A673 (cell line): ENCODE measurements around the gene STK10. TPM values are rescaled to one million over a fixed set of nuclear protein-coding genes. Genes with fewer than 3 reads are reported as not detected.
"Not testable (repeated sequence)": the region's sequence is repeated elsewhere in the genome, so short reads cannot be mapped to it uniquely, and the experiment has no call there.

Experiments used
- BruUV-seq: library from RNA; stranded (reverse); fragments of 400-500 nt; replicated peaks from 2 replicates; lab custom pipeline; 2021; lab: Mats Ljungman, UMichigan
- CTCF ChIA-PET: fragments of 300-600 bp; sonication (Branson Sonifier 250); formaldehyde crosslinking; loops from one replicate; lab custom pipeline; 2022; ENCODE audit warnings: antibody characterized with exemption; lab: Charles Lee
- POLR2A ChIA-PET: fragments of 300-600 bp; sonication (Branson Sonifier 250); formaldehyde crosslinking; loops from one replicate; lab custom pipeline; 2022; ENCODE audit warnings: antibody characterized with exemption; ENCODE audit not compliant: low non-redundant PET; lab: Charles Lee
- DNase-seq: peaks from one replicate; pipeline ENCODE4 v3.0.0-alpha.2; 2015; ENCODE audit warnings: low spot score
- H3K27ac ChIP-seq: fragments of 200-600 bp; sonication (generic); 2 replicates; pipeline ENCODE4 v1.5.1; 2016; ENCODE audit warnings: mixed run types, low read depth, mild to moderate bottlenecking, mixed read lengths, antibody characterized with exemption, low read length; ENCODE audit not compliant: poor library complexity, severe bottlenecking
- H3K27me3 ChIP-seq: fragments of 200-600 bp; sonication (generic); replicated peaks from 2 replicates; pipeline ENCODE4 v1.6.1; 2017; ENCODE audit warnings: mixed run types, low read depth, mild to moderate bottlenecking, mixed read lengths, antibody characterized with exemption, low read length; ENCODE audit not compliant: insufficient read depth, poor library complexity
- H3K36me3 ChIP-seq: fragments of 200-600 bp; sonication (generic); 2 replicates; pipeline ENCODE4 v1.6.1; 2016; ENCODE audit warnings: mixed run types, mild to moderate bottlenecking, mixed read lengths, antibody characterized with exemption, low read length; ENCODE audit not compliant: insufficient read depth, poor library complexity, severe bottlenecking
- H3K4me1 ChIP-seq: fragments of 200-600 bp; sonication (generic); 2 replicates; pipeline ENCODE4 v1.6.1; 2017; ENCODE audit warnings: mixed run types, mild to moderate bottlenecking, mixed read lengths, antibody characterized with exemption, low read length; ENCODE audit not compliant: insufficient read depth, poor library complexity, severe bottlenecking
- H3K4me3 ChIP-seq: fragments of 200-600 bp; sonication (generic); 2 replicates; pipeline ENCODE4 v1.5.1; 2016; ENCODE audit warnings: low read depth, mixed run types, mild to moderate bottlenecking, mixed read lengths, low read length; ENCODE audit not compliant: poor library complexity, severe bottlenecking
- H3K9me3 ChIP-seq: fragments of 200-600 bp; sonication (generic); 2 replicates; pipeline ENCODE4 v1.6.1; 2016; ENCODE audit warnings: mixed run types, low read depth, mild to moderate bottlenecking, mixed read lengths, antibody characterized with exemption, low read length; ENCODE audit not compliant: poor library complexity, severe bottlenecking
- EZH2 ChIP-seq: fragments of 200-600 bp; sonication (generic); IDR thresholded peaks from 2 replicates; pipeline ENCODE4 v1.6.1; 2017; ENCODE audit warnings: borderline replicate concordance, low read depth, mild to moderate bottlenecking, mixed read lengths, antibody characterized with exemption, low read length; ENCODE audit not compliant: poor library complexity, severe bottlenecking
- intact Hi-C: fragments of 100-400 bp; cut with micrococcal nuclease; formaldehyde crosslinking; loops from one replicate; pipeline ENCODE4 v1.10.0; 2022; ENCODE audit not compliant: unreplicated experiment
- total RNA-seq: library from RNA; stranded (reverse); gene quantifications from 2 replicates; pipeline ENCODE4 v1.2.3, GENCODE V29; 2021
- TF ChIP-seq, protein P1 (sequence below): fragments of 300-800, 200-600 bp; sonication (generic); conservative IDR thresholded peaks from 2 replicates; pipeline ENCODE4 v1.5.1; 2017; ENCODE audit warnings: low read depth, mild to moderate bottlenecking, antibody characterized with exemption, low read length, moderate library complexity, mixed read lengths

The STK10 gene
- total RNA-seq, 1 experiment from 2014 or later = 3.8 TPM

DNA sequence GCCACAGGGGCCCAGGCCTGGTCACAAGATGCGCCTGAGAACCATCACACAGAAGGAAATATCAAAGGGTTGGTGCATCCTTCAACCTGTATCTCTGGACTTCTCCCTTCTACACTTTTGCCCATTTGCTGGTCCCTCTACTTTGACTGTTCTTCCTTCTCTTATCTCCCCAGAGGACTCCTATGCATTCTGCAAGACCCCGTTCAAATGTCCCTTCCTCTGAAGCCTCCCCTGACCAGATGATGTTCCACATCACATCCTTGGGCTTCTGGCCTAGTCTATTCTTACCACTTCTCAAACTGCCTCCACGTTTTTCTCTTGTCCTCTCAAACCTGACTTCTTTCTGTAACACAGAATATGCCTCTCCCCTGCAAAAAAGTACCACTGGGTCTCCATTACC, 34.3 kb downstream of the STK10 start:
- CTCF ChIA-PET = no interaction called here
- Histone ChIP-seq H3K4me1 (no peaks in the 10 kb centered on the region), H3K27ac (no peak overlapping the region), H3K4me3 (no peak overlapping the region), H3K9me3 (no peaks in the 10 kb centered on the region), H3K27me3 (no peaks in the 10 kb centered on the region), H3K36me3 (no peaks in the 10 kb centered on the region)
- TF ChIP-seq, protein P1, sequence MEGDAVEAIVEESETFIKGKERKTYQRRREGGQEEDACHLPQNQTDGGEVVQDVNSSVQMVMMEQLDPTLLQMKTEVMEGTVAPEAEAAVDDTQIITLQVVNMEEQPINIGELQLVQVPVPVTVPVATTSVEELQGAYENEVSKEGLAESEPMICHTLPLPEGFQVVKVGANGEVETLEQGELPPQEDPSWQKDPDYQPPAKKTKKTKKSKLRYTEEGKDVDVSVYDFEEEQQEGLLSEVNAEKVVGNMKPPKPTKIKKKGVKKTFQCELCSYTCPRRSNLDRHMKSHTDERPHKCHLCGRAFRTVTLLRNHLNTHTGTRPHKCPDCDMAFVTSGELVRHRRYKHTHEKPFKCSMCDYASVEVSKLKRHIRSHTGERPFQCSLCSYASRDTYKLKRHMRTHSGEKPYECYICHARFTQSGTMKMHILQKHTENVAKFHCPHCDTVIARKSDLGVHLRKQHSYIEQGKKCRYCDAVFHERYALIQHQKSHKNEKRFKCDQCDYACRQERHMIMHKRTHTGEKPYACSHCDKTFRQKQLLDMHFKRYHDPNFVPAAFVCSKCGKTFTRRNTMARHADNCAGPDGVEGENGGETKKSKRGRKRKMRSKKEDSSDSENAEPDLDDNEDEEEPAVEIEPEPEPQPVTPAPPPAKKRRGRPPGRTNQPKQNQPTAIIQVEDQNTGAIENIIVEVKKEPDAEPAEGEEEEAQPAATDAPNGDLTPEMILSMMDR = no peak
- no peak for TF ChIP-seq EZH2
- intact Hi-C loops = no loop called here
- no TSS peak for BruUV-seq
- DNase-seq = no peak
- POLR2A ChIA-PET = no interaction called here

DNA sequence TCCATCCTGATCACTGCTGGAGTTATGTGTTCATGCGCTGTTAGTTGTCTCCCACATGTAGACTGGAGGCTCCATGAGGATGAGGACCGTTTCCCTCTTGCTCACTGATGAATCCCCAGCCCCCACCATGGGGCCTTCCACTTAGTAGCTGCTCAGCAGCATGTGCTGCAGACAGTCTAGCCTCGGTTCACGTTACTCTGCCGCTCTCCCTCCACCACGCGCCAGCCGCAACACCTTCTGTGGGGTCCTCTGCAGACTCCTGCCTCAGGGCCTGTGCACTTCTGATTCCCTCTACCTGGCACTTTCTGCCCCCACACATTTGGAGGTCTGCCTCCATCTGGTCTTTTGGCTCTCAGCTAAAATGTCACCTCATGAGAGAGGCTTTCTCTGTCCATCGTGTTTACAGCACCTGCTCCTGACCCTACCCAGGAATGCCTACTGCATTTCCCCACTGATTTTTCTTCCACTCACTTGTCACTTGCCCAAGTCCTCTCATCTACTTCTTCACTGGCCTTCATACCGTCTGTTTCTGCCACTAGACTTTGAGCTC, 36.3 kb downstream of the STK10 start:
- Histone ChIP-seq H3K27me3 (no peaks in the 10 kb centered on the region), H3K4me3 (no peak overlapping the region), H3K9me3 (no peaks in the 10 kb centered on the region), H3K36me3 (no peaks in the 10 kb centered on the region), H3K27ac (no peak overlapping the region), H3K4me1 (no peaks in the 10 kb centered on the region)
- DNase-seq = no peak
- ChIA-PET POLR2A (no interaction called here), CTCF (no interaction called here)
- no TSS peak for BruUV-seq
- intact Hi-C loops = no loop called here
- TF ChIP-seq EZH2 = no peak
- TF ChIP-seq, protein P1 = no peak

DNA sequence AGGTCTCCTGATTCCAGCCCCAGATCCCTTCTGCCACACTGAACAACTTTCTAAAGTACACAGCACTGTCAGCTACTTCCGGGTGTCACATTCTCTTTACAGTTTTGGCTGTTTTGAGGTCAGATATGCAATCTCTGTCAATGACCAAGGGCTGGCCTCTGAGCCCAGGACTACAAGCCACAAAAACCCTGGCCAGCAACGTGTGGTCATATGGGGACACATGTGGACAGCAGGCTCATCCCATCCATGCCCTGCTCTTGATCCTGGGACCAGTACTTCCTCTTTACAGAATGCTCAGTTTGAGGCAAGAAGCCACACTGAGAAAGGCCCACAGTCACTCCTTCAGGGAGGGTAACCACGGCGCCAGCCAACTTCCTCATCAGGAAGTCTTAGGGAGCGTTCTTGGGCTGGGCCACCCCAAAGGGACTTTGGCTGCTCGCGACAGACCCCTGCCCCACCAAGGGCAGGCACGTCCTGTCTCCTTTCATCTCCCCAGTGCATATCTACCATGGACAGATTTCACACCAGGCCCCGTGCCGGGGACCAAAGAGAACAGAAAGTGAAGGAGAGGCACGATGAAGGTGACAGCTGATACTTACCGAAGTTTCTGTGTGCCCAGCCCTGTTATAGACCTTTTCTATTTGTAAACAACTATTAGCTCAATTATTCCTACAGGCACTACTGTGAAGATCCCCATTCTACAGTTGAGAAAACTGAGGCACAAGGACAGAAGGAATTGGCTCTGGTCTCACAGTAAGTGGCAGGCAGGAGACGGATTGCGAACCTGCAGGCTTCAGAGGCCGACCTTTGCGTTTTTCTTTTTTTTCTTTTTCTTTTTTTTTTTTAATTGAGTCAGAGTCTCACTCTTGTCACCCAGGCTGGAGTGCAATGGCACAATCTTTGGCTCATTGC, 37.3 kb downstream of the STK10 start:
- ChIA-PET POLR2A (no interaction called here), CTCF (no interaction called here)
- no peak for TF ChIP-seq EZH2
- TF ChIP-seq, protein P1 = no peak
- Histone ChIP-seq H3K4me1 (no peaks in the 10 kb centered on the region), H3K4me3 (no peak overlapping the region), H3K27me3 (no peaks in the 10 kb centered on the region), H3K9me3 (no peaks in the 10 kb centered on the region), H3K27ac (no peak overlapping the region), H3K36me3 (no peaks in the 10 kb centered on the region)
- BruUV-seq = no TSS peak
- no peak for DNase-seq
- intact Hi-C loops = no loop called here

DNA sequence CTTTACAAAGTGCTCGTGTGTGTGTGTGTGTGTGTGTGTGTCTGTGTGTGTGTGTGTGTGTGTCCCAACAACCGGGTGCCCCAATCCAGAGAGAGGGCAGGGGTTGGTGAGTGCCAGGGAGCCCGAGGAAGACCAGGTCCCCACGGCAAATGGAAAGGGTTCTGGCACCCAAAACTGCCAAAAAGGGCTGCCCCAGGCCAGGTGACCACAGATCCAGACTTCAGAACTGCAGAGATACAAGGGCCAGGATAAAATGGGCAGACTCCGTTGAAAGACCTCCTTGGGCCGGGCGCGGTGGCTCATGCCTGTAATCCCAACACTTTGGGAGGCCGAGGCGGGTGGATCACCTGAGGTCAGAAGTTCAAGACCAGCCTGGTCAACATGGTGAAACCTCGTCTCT, 38.5 kb downstream of the STK10 start:
- H3K27me3 ChIP-seq, H3K9me3 ChIP-seq, H3K4me1 ChIP-seq, BruUV-seq, H3K4me3 ChIP-seq, CTCF ChIA-PET, intact Hi-C loops, DNase-seq, POLR2A ChIA-PET, H3K27ac ChIP-seq, H3K36me3 ChIP-seq: not testable (repeated sequence)
